GM12872 (cell line): ENCODE data around the gene DMPK.

Experiments
- CTCF ChIP-seq: IDR thresholded peaks from 3 replicates; pipeline ENCODE4 v1.5.1; 2011; ENCODE audit warnings: low read depth, mild to moderate bottlenecking, low read length, moderate library complexity; ENCODE audit not compliant: insufficient read depth

The DMPK gene

GRCh38 chr19:45777395-45777961 is 4.8 kb downstream of the DMPK start:
- TF ChIP-seq CTCF = no peak

GRCh38 chr19:45774765-45775164 is 7.5 kb downstream of the DMPK start:
- no peak; the same call in 2 of the 3 replicates for TF ChIP-seq CTCF

GRCh38 chr19:45773384-45773783 is 8.9 kb downstream of the DMPK start:
- no peak for TF ChIP-seq CTCF

- TF ChIP-seq CTCF = no peak
Observed at GRCh38 chr19:45772912-45773311, 9.4 kb downstream of the DMPK start.

- TF ChIP-seq CTCF = no peak
Observed at GRCh38 chr19:45772130-45772840, 10.0 kb downstream of the DMPK start.

- no peak for TF ChIP-seq CTCF
Observed at GRCh38 chr19:45771311-45771933, 10.9 kb downstream of the DMPK start.

- peak; percentile 73 for TF ChIP-seq CTCF
Observed at GRCh38 chr19:45770192-45771101, 11.8 kb downstream of the DMPK start.
